GM21390 (cell line): ENCODE measurements around the gene FAM193A.
A peak's percentile ranks its signal among the peaks of the same experiment; 100 is the strongest.
"Not testable (repeated sequence)": the region's sequence is repeated elsewhere in the genome, so short reads cannot be mapped to it uniquely, and the experiment has no call there.

Experiments
- ATAC-seq: cut with Tn5 transposase; IDR thresholded peaks from one replicate; pipeline ENCODE4 v1.9.1; 2021; ENCODE audit not compliant: unreplicated experiment

FAM193A gene

GRCh38 chr4:2574009-2574408 lies 37.6 kb downstream of the FAM193A start:
- ATAC-seq, result no peak

GRCh38 chr4:2574863-2575262 lies 38.4 kb downstream of the FAM193A start:
- ATAC-seq, result no peak

GRCh38 chr4:2576290-2576689 lies 39.8 kb downstream of the FAM193A start:
- no peak for ATAC-seq

GRCh38 chr4:2578106-2578505 lies 41.7 kb downstream of the FAM193A start:
- no peak for ATAC-seq

GRCh38 chr4:2579910-2580309 lies 43.5 kb downstream of the FAM193A start:
- ATAC-seq, result no peak

GRCh38 chr4:2583092-2583491 lies 46.6 kb downstream of the FAM193A start:
- ATAC-seq, result no peak

- no peak for ATAC-seq
Measured at GRCh38 chr4:2583517-2583916, 47.1 kb downstream of the FAM193A start.

GRCh38 chr4:2586502-2586901 lies 50.1 kb downstream of the FAM193A start:
- ATAC-seq, result no peak

- ATAC-seq, result no peak
Measured at GRCh38 chr4:2587213-2587823, 50.9 kb downstream of the FAM193A start.

GRCh38 chr4:2588259-2588658 lies 51.8 kb downstream of the FAM193A start:
- ATAC-seq, result no peak

- no peak for ATAC-seq
Measured at GRCh38 chr4:2591189-2591588, 54.7 kb downstream of the FAM193A start.

- not testable (repeated sequence) for ATAC-seq
Measured at GRCh38 chr4:2592014-2592413, 55.6 kb downstream of the FAM193A start.

- ATAC-seq, result no peak
Measured at GRCh38 chr4:2592572-2592971, 56.1 kb downstream of the FAM193A start.

GRCh38 chr4:2593003-2593402 lies 56.6 kb downstream of the FAM193A start:
- no peak for ATAC-seq

GRCh38 chr4:2595436-2595835 lies 59.0 kb downstream of the FAM193A start:
- ATAC-seq, result no peak

- ATAC-seq, result no peak
Measured at GRCh38 chr4:2595952-2596552, 59.6 kb downstream of the FAM193A start.

GRCh38 chr4:2596611-2597010 lies 60.2 kb downstream of the FAM193A start:
- ATAC-seq, result no peak

GRCh38 chr4:2598511-2599303 lies 62.3 kb downstream of the FAM193A start:
- ATAC-seq, result peak; percentile 81

- no peak for ATAC-seq
Measured at GRCh38 chr4:2599304-2599654, 62.8 kb downstream of the FAM193A start.

GRCh38 chr4:2600878-2601277 lies 64.4 kb downstream of the FAM193A start:
- ATAC-seq, result no peak

- no peak for ATAC-seq
Measured at GRCh38 chr4:2604614-2605013, 68.2 kb downstream of the FAM193A start.

- no peak for ATAC-seq
Measured at GRCh38 chr4:2606960-2607506, 70.6 kb downstream of the FAM193A start.
